ENCODE measurements around the gene BTBD6.
A peak's percentile ranks its signal among the peaks of the same experiment; 100 is the strongest.
"Not testable (repeated sequence)": the region's sequence is repeated elsewhere in the genome, so short reads cannot be mapped to it uniquely, and the experiment has no call there.

Gene BTBD6

GRCh38 chr14:105274637-105275036 is 26.3 kb downstream of the BTBD6 start:
- FAIRE-seq = no peak

- no peak for FAIRE-seq
These were observed 27.1 kb downstream of the BTBD6 start for GRCh38 chr14:105275267-105275946.

- FAIRE-seq = not testable (repeated sequence)
These were observed 29.1 kb downstream of the BTBD6 start for GRCh38 chr14:105277448-105277847.

GRCh38 chr14:105279642-105280361 is 31.5 kb downstream of the BTBD6 start:
- no peak for FAIRE-seq

- no peak for FAIRE-seq
These were observed 32.2 kb downstream of the BTBD6 start for GRCh38 chr14:105280525-105280924.

GRCh38 chr14:105281371-105282097 is 33.2 kb downstream of the BTBD6 start:
- peak; percentile 22 for FAIRE-seq

- FAIRE-seq = no peak
These were observed 33.9 kb downstream of the BTBD6 start for GRCh38 chr14:105282098-105282725.

GRCh38 chr14:105283028-105283427 is 34.7 kb downstream of the BTBD6 start:
- no peak for FAIRE-seq

GRCh38 chr14:105283899-105284298 is 35.6 kb downstream of the BTBD6 start:
- FAIRE-seq = no peak

GRCh38 chr14:105285174-105285573 is 36.8 kb downstream of the BTBD6 start:
- FAIRE-seq = no peak

- no peak for FAIRE-seq
These were observed 38.4 kb downstream of the BTBD6 start for GRCh38 chr14:105286759-105287144.

GRCh38 chr14:105287249-105288102 is 39.1 kb downstream of the BTBD6 start:
- no peak for FAIRE-seq

- not testable (repeated sequence) for FAIRE-seq
These were observed 40.6 kb downstream of the BTBD6 start for GRCh38 chr14:105288936-105289335.

- FAIRE-seq = no peak
These were observed 42.5 kb downstream of the BTBD6 start for GRCh38 chr14:105290621-105291346.

GRCh38 chr14:105292826-105293711 is 44.7 kb downstream of the BTBD6 start:
- FAIRE-seq = no peak

GRCh38 chr14:105294142-105294597 is 45.8 kb downstream of the BTBD6 start:
- FAIRE-seq = no peak

GRCh38 chr14:105297311-105297710 is 49.0 kb downstream of the BTBD6 start:
- not testable (repeated sequence) for FAIRE-seq

GRCh38 chr14:105299654-105300541 is 51.6 kb downstream of the BTBD6 start:
- no peak for FAIRE-seq
